Midbrain (tissue), 1 donor: ENCODE measurements around the gene UBE2B.
"Not testable (repeated sequence)": the region's sequence is repeated elsewhere in the genome, so short reads cannot be mapped to it uniquely, and the experiment has no call there.

ENCODE experiments used
- DNase-seq: peaks from one replicate; lab custom pipeline; 2025; lab: John Stamatoyannopoulos, UW

Gene UBE2B

GRCh38 chr5:134370871-134371833, at the start of gene UBE2B:
TSS of gene UBE2B (plus strand) at chr5:134371569. CDS start at chr5:134371596, 27 bp downstream.
- DNase-seq, result peak; percentile 99

- DNase-seq, result no peak
Measured at GRCh38 chr5:134327327-134327726, 44.0 kb upstream of the UBE2B start.

- no peak for DNase-seq
Measured at GRCh38 chr5:134328619-134329018, 42.8 kb upstream of the UBE2B start.

GRCh38 chr5:134336833-134337232, 34.5 kb upstream of the UBE2B start:
- DNase-seq, result not testable (repeated sequence)

GRCh38 chr5:134343500-134343899, 27.9 kb upstream of the UBE2B start:
- DNase-seq, result not testable (repeated sequence)

- not testable (repeated sequence) for DNase-seq
Measured at GRCh38 chr5:134345476-134345875, 25.9 kb upstream of the UBE2B start.

GRCh38 chr5:134345996-134346395, 25.4 kb upstream of the UBE2B start:
- DNase-seq, result no peak

GRCh38 chr5:134349463-134349862, 21.9 kb upstream of the UBE2B start:
- no peak for DNase-seq

- no peak for DNase-seq
Measured at GRCh38 chr5:134355681-134356080, 15.7 kb upstream of the UBE2B start.

GRCh38 chr5:134365604-134366003, 5.8 kb upstream of the UBE2B start:
- DNase-seq, result no peak

- DNase-seq, result no peak
Measured at GRCh38 chr5:134370311-134370870, 978 bp upstream of the UBE2B start.

GRCh38 chr5:134371834-134372340, 518 bp downstream of the UBE2B start:
- DNase-seq, result peak; percentile 36

GRCh38 chr5:134373633-134374032, 2.3 kb downstream of the UBE2B start:
- not testable (repeated sequence) for DNase-seq

- DNase-seq, result no peak
Measured at GRCh38 chr5:134374232-134374631, 2.9 kb downstream of the UBE2B start.

GRCh38 chr5:134380346-134380745, 9.0 kb downstream of the UBE2B start:
- DNase-seq, result no peak

GRCh38 chr5:134382204-134382603, 10.8 kb downstream of the UBE2B start:
- not testable (repeated sequence) for DNase-seq

GRCh38 chr5:134383980-134384697, 12.8 kb downstream of the UBE2B start:
- DNase-seq, result no peak

GRCh38 chr5:134387443-134387842, 16.1 kb downstream of the UBE2B start:
- no peak for DNase-seq

GRCh38 chr5:134392301-134392700, 20.9 kb downstream of the UBE2B start:
- no peak for DNase-seq

GRCh38 chr5:134394932-134395331, 23.6 kb downstream of the UBE2B start:
- no peak for DNase-seq

- no peak for DNase-seq
Measured at GRCh38 chr5:134396274-134396673, 24.9 kb downstream of the UBE2B start.

GRCh38 chr5:134397196-134397595, 25.8 kb downstream of the UBE2B start:
- no peak for DNase-seq
